Measurements from ENCODE around the gene SART3. TPM values are rescaled to one million over a fixed set of nuclear protein-coding genes. Genes with fewer than 3 reads are reported as not detected.

The SART3 gene
- total and polyA plus RNA-seq, 2 of the 4 experiments (the other 2 are of a cell fraction): 22.6 to 37.8 TPM

- ChIA-PET CTCF (no interaction called here), POLR2A (ENCODE audit: unreplicated experiment) (no interaction called here)
- no peak overlapping the region for H2BK120ac ChIP-seq (ENCODE audit: low read depth, low read length)
- no peak overlapping the region for H3K9ac ChIP-seq (ENCODE audit: low read depth, low read length)
- H2BK15ac ChIP-seq (ENCODE audit: low read depth, low read length): no peak overlapping the region
- peaks cover 22 to 60% of the 10 kb centered on the region in 2 experiments for H3K79me1 ChIP-seq (ENCODE audit: low read depth in 1 of 2, low read length in 2 of 2)
- H3K4ac ChIP-seq (ENCODE audit: low read depth, low read length): no peak overlapping the region
- peaks cover 18% of the 10 kb centered on the region; the same call in 1 of the 2 replicates for H3K9me1 ChIP-seq (ENCODE audit: insufficient read depth, low read length)
- H4K91ac ChIP-seq (ENCODE audit: insufficient read depth, low read depth, low read length): no peak overlapping the region
- whole genome bisulfite sequencing, 2 experiments (ENCODE audit: extremely low coverage in 2 of 2, insufficient read length in 1 of 2): no CpG with 5 or more reads among the region's 4 CpGs
- no peak overlapping the region for H4K8ac ChIP-seq (ENCODE audit: low read depth in 2 of 2, low read length in 2 of 2)
- H3K9me3 ChIP-seq (ENCODE audit: control insufficient read depth, insufficient read depth, low read length): no peaks in the 10 kb centered on the region
- no peaks in the 10 kb centered on the region for H3K27me3 ChIP-seq (ENCODE audit: control insufficient read depth, insufficient read depth, low read length)
- peaks cover 3% of the 10 kb centered on the region for H3K4me1 ChIP-seq (ENCODE audit: control insufficient read depth, insufficient read depth, low read length)
- no peak overlapping the region for H2BK5ac ChIP-seq (ENCODE audit: low read depth, low read length, poor library complexity, severe bottlenecking)
- no peak overlapping the region for H3K4me2 ChIP-seq (ENCODE audit: low read depth, low read length)
- H3K36me3 ChIP-seq (ENCODE audit: control insufficient read depth, insufficient read depth, low read length): peaks cover 51% of the 10 kb centered on the region
- no peak overlapping the region for H2AFZ ChIP-seq (replicated peaks; ENCODE audit: low read length, poor library complexity)
- no peak overlapping the region for H2BK20ac ChIP-seq (ENCODE audit: low read depth, low read length)
- ATAC-seq (ENCODE audit: low read depth): no peak
- TF ChIP-seq CHD1 (IDR thresholded peaks at IDR 0.05; ENCODE audit: low read depth, low read length) (no peak), RAD21 (IDR thresholded peaks at IDR 0.05; ENCODE audit: low read length) (no peak), RFX5 (IDR thresholded peaks at IDR 0.05; ENCODE audit: low read depth, low read length) (no peak), NFE2L2 (IDR thresholded peaks at IDR 0.05; ENCODE audit: low read depth, low read length) (no peak), SMC3 (IDR thresholded peaks at IDR 0.05; ENCODE audit: low read depth, low read length) (no peak), POLR2A (IDR thresholded peaks at IDR 0.05; ENCODE audit: low read depth, low read length) (no peak), MAZ (IDR thresholded peaks at IDR 0.05; ENCODE audit: borderline replicate concordance, low read depth, low read length) (no peak), CEBPB (IDR thresholded peaks at IDR 0.05; ENCODE audit: low read depth, low read length) (no peak), USF2 (IDR thresholded peaks at IDR 0.05; ENCODE audit: low read depth, low read length) (no peak), FOS (IDR thresholded peaks at IDR 0.05; ENCODE audit: low read depth, low read length) (no peak), BHLHE40 (IDR thresholded peaks at IDR 0.05; ENCODE audit: low read depth, low read length) (no peak), MXI1 (IDR thresholded peaks at IDR 0.05; ENCODE audit: borderline replicate concordance, low read depth, low read length) (no peak)
- TF ChIP-seq, protein P1, sequence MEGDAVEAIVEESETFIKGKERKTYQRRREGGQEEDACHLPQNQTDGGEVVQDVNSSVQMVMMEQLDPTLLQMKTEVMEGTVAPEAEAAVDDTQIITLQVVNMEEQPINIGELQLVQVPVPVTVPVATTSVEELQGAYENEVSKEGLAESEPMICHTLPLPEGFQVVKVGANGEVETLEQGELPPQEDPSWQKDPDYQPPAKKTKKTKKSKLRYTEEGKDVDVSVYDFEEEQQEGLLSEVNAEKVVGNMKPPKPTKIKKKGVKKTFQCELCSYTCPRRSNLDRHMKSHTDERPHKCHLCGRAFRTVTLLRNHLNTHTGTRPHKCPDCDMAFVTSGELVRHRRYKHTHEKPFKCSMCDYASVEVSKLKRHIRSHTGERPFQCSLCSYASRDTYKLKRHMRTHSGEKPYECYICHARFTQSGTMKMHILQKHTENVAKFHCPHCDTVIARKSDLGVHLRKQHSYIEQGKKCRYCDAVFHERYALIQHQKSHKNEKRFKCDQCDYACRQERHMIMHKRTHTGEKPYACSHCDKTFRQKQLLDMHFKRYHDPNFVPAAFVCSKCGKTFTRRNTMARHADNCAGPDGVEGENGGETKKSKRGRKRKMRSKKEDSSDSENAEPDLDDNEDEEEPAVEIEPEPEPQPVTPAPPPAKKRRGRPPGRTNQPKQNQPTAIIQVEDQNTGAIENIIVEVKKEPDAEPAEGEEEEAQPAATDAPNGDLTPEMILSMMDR (conservative IDR thresholded peaks at IDR 0.05; ENCODE audit: low read depth, low read length): no peak
- in situ Hi-C loops (cut with MboI; ENCODE audit: low sequenced_read_pairs) (loop anchor here (25.0 kb wide), 1 partner anchor 832 kb away; the partner anchor contains the start of gene PWP1), dilution Hi-C loops (cut with HindIII; ENCODE audit: low sequenced_read_pairs, unreplicated experiment) (no loop called here), intact Hi-C loops (cut with micrococcal nuclease) (no loop called here)
- no peak overlapping the region for H3K4me3 ChIP-seq (ENCODE audit: insufficient read depth, low read depth, low read length)
- no peak overlapping the region for H3K14ac ChIP-seq (replicated peaks; ENCODE audit: low read depth, low read length)
- H4K20me1 ChIP-seq (ENCODE audit: insufficient read depth, low read length): peaks cover 5% of the 10 kb centered on the region; the same call in 1 of the 2 replicates
- no peak overlapping the region for H3K27ac ChIP-seq (ENCODE audit: insufficient read depth, low read length)
- no peak overlapping the region for H3K56ac ChIP-seq (ENCODE audit: extremely low read depth, insufficient read depth, low read length)
- H3K23ac ChIP-seq (ENCODE audit: low read depth, low read length): no peak overlapping the region
- no peak overlapping the region for H4K5ac ChIP-seq (ENCODE audit: low read depth, low read length)
- H2AK9ac ChIP-seq (replicated peaks; ENCODE audit: low read depth, low read length, poor library complexity): no peak overlapping the region
- no TSS peak for BruUV-seq (replicated peaks)
- no peak for DNase-seq
- no peak overlapping the region for H3K18ac ChIP-seq (ENCODE audit: low read depth, low read length)
- H2AK5ac ChIP-seq (ENCODE audit: low read depth, low read length): no peak overlapping the region
Observed at GRCh38 chr12:108519558-108519957, 41.4 kb downstream of the SART3 start.

Measured in IMR-90 (cell line).